NK-92 treated with Interleukin-12 subunit alpha and Interleukin-12 subunit beta, amount 100 ng/mL, for 24 hours (cell line): Measurements from ENCODE around the gene DHRSX.
"Not testable (repeated sequence)": the region's sequence is repeated elsewhere in the genome, so short reads cannot be mapped to it uniquely, and the experiment has no call there.

Experiments used
- DNase-seq: peaks from one replicate; lab custom pipeline; 2025; lab: John Stamatoyannopoulos, UW

The DHRSX gene

DNA sequence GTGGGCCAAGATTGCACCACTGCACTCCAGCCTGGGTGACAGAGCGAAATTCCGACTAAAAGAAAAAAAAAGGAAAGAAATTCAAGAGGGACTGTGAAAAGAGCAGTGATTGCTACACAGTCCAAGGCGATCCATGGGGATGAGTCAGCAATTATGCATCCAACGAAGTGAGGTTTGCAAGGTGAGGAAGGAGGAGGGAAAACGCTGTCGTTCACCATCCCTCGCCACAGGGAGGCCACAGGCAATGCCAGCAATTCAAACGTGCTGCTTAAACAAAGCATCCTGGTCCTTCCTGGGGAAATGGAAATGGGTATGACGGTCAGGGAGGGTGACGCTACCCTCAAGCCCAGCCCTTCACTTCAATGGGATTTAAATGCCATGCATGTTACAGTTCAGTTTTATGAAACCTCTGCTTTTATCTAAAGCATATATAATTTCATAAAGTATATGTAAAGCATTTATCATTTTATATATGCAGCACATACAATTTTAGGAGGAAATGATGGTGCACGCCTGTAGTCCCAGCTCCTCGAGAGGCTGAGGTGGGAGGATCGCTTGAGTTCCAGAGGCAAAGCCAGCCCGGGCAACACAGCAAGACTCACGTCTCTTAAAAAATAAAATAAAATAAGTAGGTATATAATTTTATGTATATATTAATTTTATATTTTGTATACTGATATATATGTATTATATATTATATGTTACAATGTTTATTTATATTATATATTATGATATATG, 108.7 kb downstream of the DHRSX start:
- no peak for DNase-seq

DNA sequence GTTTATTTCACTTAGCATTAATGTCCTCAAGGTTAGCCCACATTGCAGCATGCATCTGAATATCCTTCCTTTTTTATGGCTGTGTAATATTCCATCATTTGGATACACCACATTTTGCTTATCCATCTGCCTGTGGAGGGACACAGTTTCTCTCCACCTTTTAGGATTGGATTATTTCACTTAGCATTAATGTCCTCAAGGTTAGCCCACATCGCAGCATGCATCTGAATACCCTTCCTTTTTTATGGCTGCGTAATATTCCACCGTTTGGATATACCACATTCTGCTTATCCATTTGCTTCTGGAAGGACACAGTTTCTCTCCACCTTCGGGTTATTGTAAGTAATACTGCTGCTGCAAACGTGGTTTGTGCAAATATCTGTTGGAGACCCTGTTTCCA, 110.0 kb downstream of the DHRSX start:
- no peak for DNase-seq

DNA sequence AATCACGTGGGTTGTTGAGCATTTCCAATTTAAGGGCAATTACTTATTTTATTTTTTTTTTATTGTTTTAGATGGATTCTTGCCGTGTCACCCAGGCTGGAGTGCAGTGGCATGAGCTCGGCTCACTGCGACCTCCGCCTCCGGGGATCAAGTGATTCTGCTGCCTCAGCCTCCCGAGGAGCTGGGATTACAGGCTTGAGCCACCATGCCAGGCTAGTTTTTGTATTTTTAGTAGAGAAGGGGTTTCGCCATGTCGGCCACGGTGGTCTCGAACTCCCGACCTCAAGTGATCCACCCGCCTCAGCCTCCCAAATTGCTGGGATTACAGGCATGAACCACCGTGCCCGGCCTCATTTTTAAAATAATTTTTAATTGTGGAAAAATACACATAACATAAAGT, 111.0 kb downstream of the DHRSX start:
- DNase-seq = not testable (repeated sequence)

DNA sequence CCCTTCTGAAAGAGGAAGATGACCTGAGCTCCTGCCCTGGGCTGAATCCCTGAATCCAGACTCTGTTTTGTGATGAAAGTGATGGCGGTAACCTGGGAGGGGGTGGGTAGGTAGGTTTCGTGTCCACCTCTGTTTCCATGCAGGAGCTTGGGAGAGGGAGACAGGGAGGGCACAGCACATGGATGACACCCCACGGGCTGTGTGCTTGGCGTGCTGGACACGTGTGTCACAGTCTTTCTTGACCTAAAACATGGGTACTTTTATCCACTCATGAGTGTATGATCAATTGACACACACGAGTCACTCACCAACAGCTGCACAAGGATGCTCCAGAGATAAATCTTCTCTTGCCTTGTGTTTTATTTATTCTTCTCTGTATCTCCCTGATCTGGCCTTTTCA, 111.5 kb downstream of the DHRSX start:
- no peak for DNase-seq

DNA sequence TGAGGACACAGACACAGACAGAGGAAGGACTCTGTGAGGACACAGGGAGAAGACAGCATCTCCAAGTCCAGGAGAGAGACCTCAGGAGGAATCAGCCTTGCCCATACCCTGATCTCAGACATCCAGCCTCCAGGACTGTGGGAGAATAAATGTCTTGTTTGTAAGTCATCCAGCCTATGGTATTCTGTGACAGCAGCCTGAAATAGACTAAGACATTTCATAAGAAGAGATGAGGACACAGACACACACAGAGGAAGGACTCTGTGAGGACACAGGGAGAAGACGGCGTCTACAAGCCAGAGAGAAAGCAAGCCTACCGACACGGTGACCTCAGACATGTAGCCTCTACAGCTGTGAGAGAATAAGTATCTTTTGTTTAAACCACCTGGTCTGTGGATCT, 112.1 kb downstream of the DHRSX start:
- DNase-seq = no peak

DNA sequence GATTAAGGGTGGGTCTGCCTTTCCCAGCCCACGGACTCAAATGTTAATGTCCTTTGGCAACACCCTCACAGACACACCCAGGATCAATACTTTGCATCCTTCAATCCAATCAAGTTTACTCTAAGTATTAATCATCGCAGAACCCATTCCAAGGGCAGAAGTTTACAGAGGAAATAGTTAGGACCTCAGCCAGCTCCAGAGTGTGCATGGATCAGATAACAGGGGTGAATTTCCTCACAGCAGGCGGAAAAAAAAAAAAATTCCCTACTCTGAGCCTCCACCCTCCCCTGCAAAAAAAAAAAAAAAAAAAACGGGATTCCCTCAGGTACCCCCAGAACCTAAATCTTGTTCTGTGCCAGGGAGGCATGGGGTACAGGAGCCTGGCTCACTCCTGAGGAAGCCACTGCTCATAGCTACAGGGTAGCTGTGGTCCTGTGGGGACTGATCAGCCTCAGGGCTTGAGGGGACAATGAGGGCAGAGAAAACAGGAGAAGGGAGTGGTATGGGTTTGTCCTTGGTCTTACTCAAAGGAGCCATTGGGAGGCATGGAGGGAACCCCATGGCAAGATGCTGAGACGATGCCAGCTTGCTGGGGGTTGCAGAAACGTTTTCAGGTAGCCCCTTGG, 113.0 kb downstream of the DHRSX start:
- DNase-seq = no peak

DNA sequence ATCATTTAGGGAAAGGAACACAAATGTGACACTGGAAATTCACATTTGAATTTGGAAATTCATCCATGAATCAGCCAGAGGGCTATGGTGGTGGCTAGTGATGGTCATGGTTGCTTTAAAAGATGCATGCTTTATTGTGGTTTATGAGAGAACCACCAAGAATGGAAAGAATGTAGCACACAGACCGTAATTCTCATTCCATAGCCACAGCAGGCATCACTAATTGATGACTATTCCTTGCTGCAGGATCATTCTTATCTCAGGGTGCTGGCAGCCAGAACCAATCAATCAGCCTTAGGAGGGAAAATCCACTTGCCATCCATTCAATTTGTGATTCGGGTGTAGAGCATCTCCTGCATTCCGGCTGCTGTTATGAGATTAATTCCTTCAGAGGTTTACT, 115.6 kb downstream of the DHRSX start:
- no peak for DNase-seq

DNA sequence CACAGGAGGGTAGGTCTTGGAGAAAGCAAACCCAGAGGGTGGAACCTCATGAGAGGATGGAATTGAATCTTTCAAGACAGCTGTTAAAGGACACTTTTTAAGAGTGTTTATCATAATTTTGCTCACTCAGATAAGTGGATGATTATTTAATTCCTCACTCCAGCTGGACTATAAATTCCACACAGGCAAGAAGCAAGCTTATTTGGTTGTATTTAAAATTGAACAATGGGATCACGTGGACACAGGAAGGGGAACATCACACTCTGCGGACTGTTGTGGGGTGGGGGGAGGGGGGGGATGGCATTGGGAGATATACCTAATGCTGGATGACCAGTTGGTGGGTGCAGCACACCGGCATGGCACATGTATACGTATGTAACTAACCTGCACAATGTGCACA, 116.3 kb downstream of the DHRSX start:
- no peak for DNase-seq

DNA sequence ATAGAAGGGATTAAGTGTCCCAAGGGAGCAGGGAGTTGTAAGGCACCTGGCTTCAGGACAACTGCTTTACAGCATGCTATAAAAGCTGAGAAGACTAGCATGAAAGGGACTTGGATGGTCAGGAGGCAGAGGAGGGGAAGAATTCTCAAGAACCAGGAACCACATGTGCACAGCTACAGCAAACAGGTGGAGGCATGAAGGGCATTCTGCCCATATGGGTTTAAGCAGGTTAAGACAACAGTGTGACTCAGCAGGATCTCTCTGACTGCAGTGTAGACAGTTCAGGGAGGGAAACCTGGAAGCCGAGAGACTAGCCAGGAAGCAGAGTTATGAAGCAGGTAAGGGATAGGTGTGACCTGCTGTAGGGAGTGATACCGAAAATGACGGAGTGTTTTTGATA, 117.0 kb downstream of the DHRSX start:
- DNase-seq = no peak

DNA sequence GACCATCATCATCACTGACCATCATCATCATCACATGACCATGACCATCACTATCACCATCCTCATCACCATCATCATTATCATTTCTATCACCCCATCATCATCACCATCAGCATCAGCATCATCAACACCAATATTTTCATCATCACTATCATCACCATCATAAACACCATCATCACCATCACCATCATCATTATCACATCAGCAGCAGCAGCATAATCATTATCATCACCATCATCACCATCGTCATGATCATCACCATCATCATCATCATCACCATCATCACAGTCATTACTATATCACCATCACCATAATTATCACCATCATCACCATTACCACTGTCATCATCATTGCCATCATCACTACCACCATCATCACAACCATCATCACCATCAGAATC, 117.6 kb downstream of the DHRSX start:
- DNase-seq = no peak

DNA sequence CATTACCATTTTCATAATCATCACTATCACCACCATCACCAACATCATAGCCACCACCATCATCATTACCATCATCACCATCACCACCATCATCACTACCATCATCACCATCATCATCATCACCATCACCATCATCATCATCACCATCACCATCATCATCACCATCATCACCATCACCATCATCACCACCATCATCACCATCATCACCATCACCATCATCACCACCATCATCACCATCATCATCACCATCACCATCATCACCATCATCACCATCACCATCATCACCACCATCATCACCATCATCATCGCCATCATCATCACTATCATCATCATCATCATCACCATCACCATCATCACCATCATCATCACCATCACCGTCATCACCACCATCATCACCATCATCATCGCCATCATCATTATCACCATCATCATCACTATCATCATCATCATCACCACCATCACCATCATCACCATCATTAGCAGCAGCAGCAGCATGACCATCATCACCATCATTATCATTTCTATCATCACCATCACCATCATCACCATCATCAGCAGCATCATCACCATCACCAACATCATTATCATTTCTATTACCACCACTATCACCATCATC, 118.2 kb downstream of the DHRSX start:
- not testable (repeated sequence) for DNase-seq

DNA sequence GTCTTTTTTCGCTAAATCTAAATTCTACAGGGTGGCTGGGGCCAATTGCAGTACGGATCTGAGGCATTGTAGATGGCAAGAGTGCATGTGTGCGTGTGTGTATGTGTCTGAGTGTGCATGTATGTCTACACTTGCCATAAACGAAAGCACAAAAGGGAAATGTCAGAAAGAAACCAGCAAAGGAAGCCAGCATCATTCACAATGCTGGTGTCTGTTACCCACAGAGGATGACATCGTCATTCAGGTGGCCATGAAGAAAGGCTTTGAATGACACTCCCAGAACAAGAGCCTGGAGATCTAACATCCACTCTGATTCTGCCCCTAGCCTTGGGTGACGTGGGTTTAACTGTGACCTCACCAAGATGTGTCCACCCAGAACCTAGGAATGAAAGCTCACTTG, 124.6 kb downstream of the DHRSX start:
- no peak for DNase-seq

DNA sequence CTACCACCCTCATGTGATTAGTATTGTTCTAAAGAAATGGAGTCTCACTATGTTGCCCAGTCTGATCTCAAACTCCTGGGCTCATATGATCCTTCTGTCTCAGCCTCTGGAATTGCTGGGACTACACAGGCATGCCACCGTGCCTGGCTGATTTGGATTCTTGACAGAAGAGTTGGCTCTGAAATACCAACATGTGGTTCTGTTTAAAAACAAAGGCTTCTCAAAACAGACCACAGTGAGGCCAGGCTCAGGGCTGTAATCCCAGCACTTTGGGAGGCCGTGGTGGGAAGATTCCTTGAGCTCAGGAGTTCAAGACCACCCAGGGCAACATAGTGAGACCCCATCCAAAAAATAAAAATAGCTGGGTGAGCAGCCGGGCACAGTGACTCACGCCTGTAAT, 126.7 kb downstream of the DHRSX start:
- no peak for DNase-seq

DNA sequence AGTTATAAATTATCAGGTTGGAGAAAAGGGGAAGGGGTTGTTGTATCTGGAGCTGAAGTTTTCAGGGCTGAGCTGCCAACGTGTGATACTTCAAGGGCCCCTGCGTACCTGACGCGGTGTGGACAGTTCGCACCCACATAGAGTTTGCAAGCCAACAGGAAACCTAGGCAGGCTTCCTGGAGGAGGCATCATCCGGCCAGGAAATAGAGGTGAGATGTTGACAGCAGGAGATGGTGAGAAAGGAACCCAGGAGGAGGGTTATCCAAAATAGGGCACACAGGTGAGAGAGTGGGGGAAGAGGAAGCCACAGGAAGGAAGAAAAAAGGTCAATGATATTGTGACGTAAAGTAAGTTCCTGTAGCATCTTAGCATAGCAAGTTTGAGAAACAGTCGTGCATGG, 127.2 kb downstream of the DHRSX start:
- DNase-seq = no peak

DNA sequence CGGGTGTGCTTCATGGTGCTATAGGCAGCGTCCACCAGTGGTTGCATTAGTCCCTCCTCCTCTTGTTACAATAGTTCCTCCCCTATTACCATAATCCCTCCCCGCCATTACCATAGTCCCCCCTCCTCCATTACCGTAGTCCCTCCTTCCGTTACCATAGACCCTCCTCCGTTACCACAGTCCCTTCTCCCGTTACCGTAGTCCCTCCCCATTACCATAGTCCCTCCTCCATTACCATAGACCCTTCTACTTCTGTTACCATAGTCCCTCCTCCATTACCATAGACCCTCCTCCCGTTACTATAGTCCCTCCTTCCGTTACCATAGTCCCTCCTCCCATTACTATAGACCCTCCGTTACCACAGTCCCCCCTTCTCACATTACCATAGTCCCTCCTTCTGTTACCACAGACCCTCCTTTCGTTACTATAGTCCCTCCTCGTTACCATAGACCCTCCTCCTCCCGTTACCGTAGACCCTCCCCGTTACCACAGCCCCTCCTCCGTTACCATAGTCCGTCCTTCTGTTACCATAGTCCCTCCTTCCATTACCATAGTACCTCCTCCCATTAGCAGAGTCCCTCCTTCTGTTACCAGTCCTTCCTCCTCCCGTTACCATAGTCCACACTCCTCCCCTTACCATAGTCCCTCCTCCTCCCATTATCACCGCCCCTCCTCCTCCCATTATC, 129.6 kb downstream of the DHRSX start:
- DNase-seq = no peak

DNA sequence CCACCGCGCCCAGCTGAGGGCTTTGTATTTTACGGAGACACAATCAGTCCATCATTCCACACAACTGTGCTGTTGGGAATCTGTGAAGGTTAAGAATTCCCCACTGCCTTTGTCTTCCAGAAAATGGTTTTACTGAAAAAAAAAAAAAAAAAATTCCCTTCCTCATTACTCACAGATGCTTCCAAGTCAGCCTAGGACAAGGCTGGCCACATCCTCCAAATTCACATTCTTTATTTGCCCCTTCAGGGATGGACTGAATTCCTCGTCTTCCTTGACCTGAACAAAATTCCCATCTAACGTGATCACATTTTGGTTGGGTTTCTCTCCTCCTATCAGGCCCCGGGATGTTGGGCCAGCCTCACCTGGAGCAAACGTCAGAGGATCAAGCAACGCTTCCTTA, 130.3 kb downstream of the DHRSX start:
- DNase-seq = no peak

DNA sequence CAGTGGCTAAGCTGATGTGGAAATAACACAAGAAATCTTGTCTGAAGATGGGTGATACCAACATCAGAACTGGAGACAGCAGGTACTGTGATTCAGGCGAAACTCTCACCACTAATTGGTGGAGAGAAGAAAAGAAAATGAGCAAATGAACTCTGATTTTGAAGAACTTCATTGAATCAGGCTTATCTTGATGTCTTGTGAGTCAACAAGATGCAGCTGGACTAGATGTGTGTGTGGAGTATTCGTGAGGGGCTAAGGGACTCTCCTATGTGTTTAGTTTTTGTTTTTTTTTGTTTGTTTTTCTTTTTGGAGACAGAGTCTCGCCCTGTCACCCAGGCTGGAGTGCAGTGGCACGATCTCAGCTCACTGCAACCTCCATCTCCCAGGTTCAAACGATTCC, 131.6 kb downstream of the DHRSX start:
- DNase-seq = no peak

DNA sequence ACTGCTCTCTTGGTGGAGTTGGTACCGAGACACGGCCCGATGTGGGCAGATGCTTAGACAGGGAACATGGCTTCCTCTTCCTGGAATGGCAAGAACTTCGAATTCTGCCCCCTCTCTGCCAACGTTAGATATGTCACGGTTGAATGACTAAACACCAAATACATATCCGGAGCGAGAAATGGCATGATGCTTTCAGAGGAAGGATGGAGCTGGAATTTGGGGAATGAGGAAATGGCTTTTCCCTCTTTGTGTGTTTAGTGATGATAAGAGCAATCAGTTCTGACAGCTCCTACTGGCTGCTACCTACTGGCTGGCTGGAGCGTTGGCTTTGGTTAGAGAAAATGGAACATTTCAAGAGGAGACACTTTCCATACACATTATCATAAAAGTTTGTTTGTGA, 140.0 kb downstream of the DHRSX start:
- no peak for DNase-seq

DNA sequence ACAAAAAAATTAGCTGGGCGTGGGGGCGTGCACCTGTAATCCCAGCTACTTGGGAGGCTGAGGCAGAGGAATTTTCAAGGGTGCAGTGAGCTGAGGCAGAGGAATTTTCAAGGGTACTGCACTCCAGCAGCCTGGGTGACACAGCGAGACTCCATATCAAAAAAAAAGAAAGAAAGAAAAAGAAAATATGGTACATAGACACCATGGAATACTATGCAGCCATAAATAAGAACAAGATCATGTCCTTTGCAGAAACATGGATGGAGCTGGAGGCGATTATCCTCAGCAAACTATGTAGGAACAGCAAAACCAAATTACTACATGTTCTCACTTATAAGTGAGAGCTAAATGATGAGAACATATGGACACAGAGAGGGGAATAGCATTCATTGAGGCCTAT, 141.3 kb downstream of the DHRSX start:
- not testable (repeated sequence) for DNase-seq

DNA sequence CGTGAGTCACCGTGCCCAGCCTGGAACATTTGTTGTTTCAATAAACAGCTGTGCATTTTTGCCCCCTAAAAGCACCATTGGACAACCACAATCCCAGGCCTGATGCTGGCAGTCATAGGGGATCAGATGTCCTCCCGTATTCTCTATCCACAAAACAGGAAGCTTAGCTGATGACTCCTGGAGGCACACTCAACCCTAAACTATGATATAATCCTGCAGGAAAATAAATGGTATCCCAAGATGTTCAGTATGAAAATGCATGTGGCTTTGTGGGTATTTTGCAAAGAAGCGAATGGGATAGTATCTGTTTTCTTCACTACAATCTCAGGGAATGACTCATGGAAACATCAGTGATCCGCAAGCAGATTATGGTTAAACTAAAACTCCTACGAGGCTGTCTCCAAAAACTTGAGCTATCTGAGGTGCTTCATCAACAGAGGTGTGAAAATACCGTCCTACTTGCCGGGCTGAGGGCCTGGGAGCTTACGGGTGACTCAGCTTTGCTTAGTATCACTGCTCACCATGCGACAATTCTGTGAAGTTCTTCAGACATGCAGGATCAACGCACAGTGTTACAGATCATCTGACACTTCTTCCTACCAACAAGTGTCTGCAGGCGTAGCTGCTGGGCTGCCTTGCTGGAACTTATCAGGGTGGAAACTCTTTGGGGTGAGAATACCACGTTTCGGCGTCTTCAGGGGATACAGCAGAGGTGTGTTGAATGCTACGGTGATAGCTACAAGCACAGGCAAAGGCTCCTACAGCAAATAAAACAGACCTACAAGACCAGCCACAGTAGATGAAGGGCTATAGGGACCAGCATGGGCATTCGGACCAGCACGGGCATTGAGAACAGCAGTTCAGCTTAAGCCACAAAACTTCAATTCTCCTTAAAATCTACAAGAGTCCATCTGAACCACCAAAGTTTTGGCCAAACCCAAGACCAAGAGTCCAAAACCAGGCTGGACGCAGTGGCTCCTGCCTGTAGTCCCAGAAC, 148.5 kb downstream of the DHRSX start:
- DNase-seq = no peak

DNA sequence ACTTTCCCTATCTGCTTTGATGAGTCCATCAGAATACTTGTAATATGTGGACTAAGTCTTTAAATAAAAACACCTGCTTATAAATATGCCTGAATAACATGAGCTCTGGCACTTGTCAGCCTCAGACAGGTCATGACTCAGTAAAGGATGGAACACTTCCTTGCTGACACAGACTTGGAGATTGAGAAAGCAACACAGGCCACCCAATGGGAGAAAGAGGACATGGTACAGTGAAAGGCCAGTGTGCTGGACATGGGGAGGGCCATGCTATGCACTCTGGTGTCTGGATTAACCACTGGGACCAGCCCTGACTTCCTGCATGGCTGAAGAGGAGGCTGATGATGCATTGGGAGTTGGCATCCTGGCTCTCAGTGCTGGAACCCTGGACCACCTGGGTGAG, 149.5 kb downstream of the DHRSX start:
- DNase-seq = no peak

DNA sequence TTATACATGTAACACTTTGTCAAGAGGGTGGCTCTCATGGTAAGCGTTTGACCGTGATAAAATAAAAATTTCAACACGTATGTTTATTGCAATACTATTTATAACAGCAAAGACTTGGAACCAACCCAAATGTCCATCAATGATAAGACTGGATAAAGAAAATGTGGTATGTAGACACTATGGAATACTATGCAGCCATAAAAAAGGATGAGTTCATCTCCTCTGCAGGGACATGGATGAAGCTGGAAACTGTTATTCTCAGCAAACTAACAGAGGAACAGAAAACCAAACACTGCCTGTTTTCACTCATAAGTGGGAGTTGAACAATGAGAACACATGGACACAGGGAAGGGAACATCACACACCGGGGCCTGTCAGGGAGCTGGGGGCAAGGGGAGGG, 150.1 kb downstream of the DHRSX start:
- not testable (repeated sequence) for DNase-seq
